Esophagus squamous epithelium (tissue), 5 donors: ENCODE results near the gene TTC22. TPM values are rescaled to one million over a fixed set of nuclear protein-coding genes. Genes with fewer than 3 reads are reported as not detected.

Experiments used
- DNase-seq: peaks from one replicate; lab custom pipeline; 2025; lab: John Stamatoyannopoulos, UW
- H3K27ac ChIP-seq, 4 donors: fragments of 200-600 bp; sonication (generic); one replicate each; pipeline ENCODE4 v1.5.1; 2016 to 2019; ENCODE audit warnings: mild to moderate bottlenecking in 1 of 4
- H3K27me3 ChIP-seq, 4 donors: fragments of 200-600 bp; sonication (generic); 1 replicate in 3 of 4; 2 replicates in 1 of 4; pipeline versions ENCODE4 v1.5.1 to v1.6.0; 2017 to 2021; ENCODE audit warnings: antibody characterized with exemption in 1 of 4
- H3K36me3 ChIP-seq, 3 donors: fragments of 200-600 bp; sonication (generic); one replicate each; pipeline ENCODE4 v1.5.1; 2016 to 2019
- H3K4me1 ChIP-seq, 3 donors: fragments of 200-600 bp; sonication (generic); one replicate each; pipeline ENCODE4 v1.5.1; 2017 to 2019
- H3K4me3 ChIP-seq, 4 donors: fragments of 200-600 bp; sonication (generic); 1 replicate in 3 of 4; 2 replicates in 1 of 4; pipeline ENCODE4 v1.5.1; 2016 to 2019; ENCODE audit warnings: mild to moderate bottlenecking in 2 of 4, moderate library complexity in 1 of 4
- H3K9me3 ChIP-seq, 3 donors: fragments of 200-600 bp; sonication (generic); one replicate each; pipeline ENCODE4 v1.5.1; 2016 to 2019
- CTCF ChIP-seq, 6 experiments: fragments of 450-650 bp in 4 of 6; fragments of 200-600 bp in 2 of 6; sonication (generic) in 2 of 6; IDR thresholded peaks; one replicate each; pipeline ENCODE4 v1.5.1; 2016 to 2019; ENCODE audit warnings: antibody characterized with exemption in 6 of 6, mild to moderate bottlenecking in 4 of 6, moderate library complexity in 4 of 6
- POLR2A ChIP-seq, 4 donors: fragments of 450-650 bp; IDR thresholded peaks; one replicate each; pipeline ENCODE4 v1.6.1; 2017; ENCODE audit warnings: antibody characterized with exemption in 4 of 4, mild to moderate bottlenecking in 4 of 4, moderate library complexity in 3 of 4
- WGBS, 2 donors: methylation state at CpG; one replicate each; pipeline ENCODE4 v1.1.5; 2018; 5-methylcytosine and 5-hydroxymethylcytosine counted together
- intact Hi-C: fragments of 100-400 bp; cut with DNase I; formaldehyde crosslinking; loops from one replicate; pipeline ENCODE4 v1.15.0; 2022
- total RNA-seq, 4 donors: library from RNA; depleted of rRNA; stranded (reverse); fragments of >200 nt; gene quantifications; one replicate each; pipeline ENCODE4 v1.1.0, GENCODE V29; 2016
- donor health status: DM: yes; HTN: yes; CAD: no.

TTC22 gene
- total RNA-seq, 4 donors from 2014 or later = 73.4 to 323 (median 141) TPM

- intact Hi-C loops = no loop called here
- no peak for DNase-seq
- Histone ChIP-seq H3K27ac (no peak overlapping the region), H3K4me1 (no peaks in the 10 kb centered on the region), H3K9me3 (peaks cover 0 to 10% (median 4%) of the 10 kb centered on the region in 3 donors), H3K36me3 (peaks cover 0 to 7% (median 0%) of the 10 kb centered on the region in 3 donors), H3K27me3 (no peaks in the 10 kb centered on the region), H3K4me3 (no peak overlapping the region)
- WGBS, 2 donors = 52 to 54% methylated on average over 1 of the region's 1 CpG
- TF ChIP-seq POLR2A (IDR thresholded peaks at IDR 0.05) (no peak), CTCF (IDR thresholded peaks at IDR 0.05) (no peak)
These were observed 33.0 kb upstream of the TTC22 start for GRCh38 chr1:54834007-54834541.

GRCh38 chr1:54833121-54833520 lies 32.0 kb upstream of the TTC22 start:
- peaks cover 0 to 14% (median 7%) of the 10 kb centered on the region in 3 donors for H3K9me3 ChIP-seq
- no peaks in the 10 kb centered on the region for H3K4me1 ChIP-seq
- peaks cover 0 to 7% (median 0%) of the 10 kb centered on the region in 3 donors for H3K36me3 ChIP-seq
- no peaks in the 10 kb centered on the region for H3K27me3 ChIP-seq
- 83 to 93% methylated on average over 9 of the region's 9 CpGs for WGBS, 2 donors
- H3K27ac ChIP-seq = no peak overlapping the region
- no peak for DNase-seq
- no peak overlapping the region for H3K4me3 ChIP-seq
- intact Hi-C loops = no loop called here
- TF ChIP-seq CTCF (IDR thresholded peaks at IDR 0.05) (no peak), POLR2A (IDR thresholded peaks at IDR 0.05) (no peak)

GRCh38 chr1:54826226-54826816 lies 25.2 kb upstream of the TTC22 start:
- H3K27ac ChIP-seq = no peak overlapping the region
- H3K36me3 ChIP-seq = peaks cover 0 to 2% (median 0%) of the 10 kb centered on the region in 3 donors
- no peak overlapping the region for H3K4me3 ChIP-seq
- no peak for DNase-seq
- intact Hi-C loops = no loop called here
- 92 to 98% methylated on average over 3 of the region's 4 CpGs for WGBS, 2 donors
- TF ChIP-seq CTCF (IDR thresholded peaks at IDR 0.05) (no peak), POLR2A (IDR thresholded peaks at IDR 0.05) (no peak)
- H3K9me3 ChIP-seq = peaks cover 0 to 23% (median 14%) of the 10 kb centered on the region in 3 donors
- no peaks in the 10 kb centered on the region for H3K4me1 ChIP-seq
- H3K27me3 ChIP-seq = no peaks in the 10 kb centered on the region

GRCh38 chr1:54825696-54826095 lies 24.6 kb upstream of the TTC22 start:
- WGBS, 2 donors = 90% methylated on average over 2 of the region's 5 CpGs; no CpG with 5 or more reads in 1 of the 2 donors

More at GRCh38 chr1:54825696-54826095, 24.6 kb upstream of the TTC22 start:
- peaks cover 0 to 18% (median 11%) of the 10 kb centered on the region in 3 donors for H3K9me3 ChIP-seq
- no peaks in the 10 kb centered on the region for H3K4me1 ChIP-seq
- H3K36me3 ChIP-seq = no peaks in the 10 kb centered on the region
- no peak overlapping the region for H3K27ac ChIP-seq
- DNase-seq = no peak
- no peak overlapping the region for H3K4me3 ChIP-seq
- intact Hi-C loops = no loop called here
- TF ChIP-seq CTCF (IDR thresholded peaks at IDR 0.05) (no peak), POLR2A (IDR thresholded peaks at IDR 0.05) (no peak)
- H3K27me3 ChIP-seq = no peaks in the 10 kb centered on the region
